ENCODE measurements around the gene SV2B.

- no peak for TF ChIP-seq CTCF (IDR thresholded peaks at IDR 0.05)
- TF ChIP-seq POLR2A (IDR thresholded peaks at IDR 0.05): no peak
These were observed 27.9 kb upstream of the SV2B start for GRCh38 chr15:91072161-91072560.

All from adrenal gland (tissue), 5 donors.